GM12878 (cell line): ENCODE results near the gene VAC14. TPM values are rescaled to one million over a fixed set of nuclear protein-coding genes. Genes with fewer than 3 reads are reported as not detected.

ENCODE experiments used
- ATAC-seq: fragments of 200-7000 bp; cut with Tn5 transposase; 3 replicates; pipeline ENCODE4 v1.9.1; 2020; ENCODE audit warnings: mild to moderate bottlenecking, moderate library complexity
- BruUV-seq: library from RNA; stranded (reverse); fragments of 400-500 nt; replicated peaks from 2 replicates; lab custom pipeline; 2021; lab: Mats Ljungman, UMichigan
- CTCF ChIA-PET: fragments of 300-600 bp; sonication (Branson Sonifier 250); formaldehyde crosslinking; extraction: SDS; loops from one replicate; lab custom pipeline; 2021; ENCODE audit warnings: inconsistent platforms; lab: Yijun Ruan, JAX
- POLR2A ChIA-PET: fragments of 350-600 bp; formaldehyde crosslinking; extraction: SDS; loops from one replicate; lab custom pipeline; 2021; ENCODE audit warnings: inconsistent platforms; lab: Charles Lee
- RAD21 ChIA-PET: fragments of 300-600 bp; sonication (Branson Sonifier 250); formaldehyde crosslinking; loops from one replicate; lab custom pipeline; 2023; ENCODE audit warnings: antibody characterized with exemption; ENCODE audit not compliant: unreplicated experiment; lab: Charles Lee
- SMC1A ChIA-PET: fragments of 300-600 bp; sonication (Branson Sonifier 250); formaldehyde crosslinking; loops from one replicate; lab custom pipeline; 2023; ENCODE audit not compliant: unreplicated experiment, uncharacterized antibody; lab: Charles Lee
- DNase-seq: peaks from one replicate; pipeline ENCODE4 v3.0.0-alpha.2; 2011; ENCODE audit warnings: low read depth, low spot score
- FAIRE-seq: peaks from 3 replicates; lab custom pipeline; 2011; peaks lifted over from hg19 to GRCh38; lab: Jason Lieb, UNC
- H2AFZ ChIP-seq: 2 replicates; pipeline ENCODE4 v1.6.0; 2011; ENCODE audit warnings: low read depth, low read length, control low read depth; ENCODE audit not compliant: control insufficient read depth
- H3K27ac ChIP-seq: 2 replicates; pipeline ENCODE4 v1.5.1; 2011; ENCODE audit warnings: control low read depth; ENCODE audit not compliant: control insufficient read depth, insufficient read depth
- H3K27me3 ChIP-seq, 2 experiments: replicated peaks in 1 of 2; 2 replicates each; pipeline versions ENCODE4 v1.6.0 to v1.6.1; 2011; ENCODE audit warnings: low read length in 1 of 2; ENCODE audit not compliant: control insufficient read depth in 2 of 2, insufficient read depth in 2 of 2
- H3K36me3 ChIP-seq, 2 experiments: 2 replicates each; pipeline ENCODE4 v1.5.1; 2011; ENCODE audit warnings: low read length in 1 of 2; ENCODE audit not compliant: control insufficient read depth in 2 of 2, insufficient read depth in 2 of 2
- H3K4me1 ChIP-seq: 2 replicates; pipeline ENCODE4 v1.6.1; 2011; ENCODE audit warnings: mild to moderate bottlenecking, low read length, moderate library complexity, mixed read lengths; ENCODE audit not compliant: control insufficient read depth, insufficient read depth
- H3K4me2 ChIP-seq: 2 replicates; pipeline ENCODE4 v1.6.0; 2011; ENCODE audit warnings: control low read depth; ENCODE audit not compliant: control insufficient read depth, insufficient read depth
- H3K4me3 ChIP-seq: fragments of 200-600 bp; sonication (generic); 2 replicates; pipeline ENCODE4 v1.5.1; 2016
- H3K79me2 ChIP-seq: 2 replicates; pipeline ENCODE4 v1.6.0; 2011; ENCODE audit warnings: low read length; ENCODE audit not compliant: control insufficient read depth, insufficient read depth
- H3K9ac ChIP-seq: 2 replicates; pipeline ENCODE4 v1.8.0; 2011; ENCODE audit warnings: low read length, control low read depth, mixed read lengths; ENCODE audit not compliant: control insufficient read depth, insufficient read depth
- H3K9me3 ChIP-seq: replicated peaks from 3 replicates; pipeline ENCODE4 v1.5.1; 2011; ENCODE audit warnings: mild to moderate bottlenecking, low read length; ENCODE audit not compliant: control insufficient read depth, insufficient read depth
- H4K20me1 ChIP-seq: 2 replicates; pipeline ENCODE4 v1.6.0; 2011; ENCODE audit not compliant: control insufficient read depth, insufficient read depth
- ASH2L ChIP-seq: fragments of 300-600, 200-600 bp; sonication (generic); IDR thresholded peaks from 2 replicates; pipeline ENCODE4 v1.6.1; 2017; ENCODE audit warnings: low read depth, mild to moderate bottlenecking, borderline replicate concordance
- FOS ChIP-seq: IDR thresholded peaks from 3 replicates; pipeline ENCODE4 v1.6.1; 2011; ENCODE audit warnings: borderline replicate concordance; ENCODE audit not compliant: insufficient read length; ENCODE audit errors: extremely low read depth
- KAT2A ChIP-seq: conservative IDR thresholded peaks from 2 replicates; pipeline ENCODE4 v1.6.1; 2011; ENCODE audit warnings: low read depth, low read length; ENCODE audit not compliant: control insufficient read depth
- MXI1 ChIP-seq: fragments of 150-350 bp; IDR thresholded peaks from 2 replicates; pipeline ENCODE4 v1.6.1; 2011; ENCODE audit warnings: low read depth, mild to moderate bottlenecking, inconsistent platforms, low read length, improper control_type of control experiment
- MYC ChIP-seq: IDR thresholded peaks from 2 replicates; pipeline ENCODE4 v1.6.1; 2011; ENCODE audit warnings: mild to moderate bottlenecking, low read length, moderate library complexity, inconsistent platforms; ENCODE audit not compliant: insufficient read depth, insufficient replicate concordance, insufficient read length, severe bottlenecking
- NBN ChIP-seq: fragments of 450-650 bp; IDR thresholded peaks from 2 replicates; pipeline ENCODE4 v1.6.1; 2016
- PML ChIP-seq: IDR thresholded peaks from 2 replicates; pipeline ENCODE4 v1.6.1; 2012; ENCODE audit warnings: low read length, inconsistent platforms
- RAD21 ChIP-seq: IDR thresholded peaks from 2 replicates; pipeline ENCODE4 v1.6.1; 2011; ENCODE audit warnings: mild to moderate bottlenecking, low read depth, low read length, moderate library complexity; ENCODE audit not compliant: insufficient read depth
- SKIL ChIP-seq: fragments of 450-650 bp; IDR thresholded peaks from 2 replicates; pipeline ENCODE4 v1.6.1; 2017; ENCODE audit warnings: mild to moderate bottlenecking, low read depth, inconsistent platforms; ENCODE audit not compliant: poor library complexity, severe bottlenecking
- STAT3 ChIP-seq: IDR thresholded peaks from 2 replicates; pipeline ENCODE4 v1.6.1; 2011; ENCODE audit warnings: low read depth, low read length, improper control_type of control experiment
- USF2 ChIP-seq: IDR thresholded peaks from 2 replicates; pipeline ENCODE4 v1.6.1; 2011; ENCODE audit warnings: low read depth, low read length, improper control_type of control experiment, borderline replicate concordance
- YY1 ChIP-seq: IDR thresholded peaks from 2 replicates; pipeline ENCODE4 v1.6.1; 2011; ENCODE audit warnings: low read depth, mild to moderate bottlenecking, low read length
- WGBS: methylation state at CpG from one replicate; pipeline ENCODE4 v1.1.6; 2016; ENCODE audit warnings: low lambda C conversion rate; ENCODE audit not compliant: insufficient replicate concordance, insufficient coverage; ENCODE audit errors: missing lambda C conversion rate; 5-methylcytosine and 5-hydroxymethylcytosine counted together
- in situ Hi-C: fragments of 300-500 bp; cut with MboI; formaldehyde crosslinking; loops from 9 replicates; pipeline ENCODE4 v1.14.3; 2018; ENCODE audit warnings: mixed read lengths
- intact Hi-C: fragments of 100-400 bp; cut with micrococcal nuclease; formaldehyde crosslinking; loops from one replicate; pipeline ENCODE4 v1.14.2; 2022; ENCODE audit not compliant: unreplicated experiment
- polyA plus RNA-seq, 11 experiments: library from polyadenylated mRNA; depleted of rRNA in 4 of 11; unstranded in 6 of 11; stranded (reverse) in 5 of 11; fragments of >200 nt; fragmentation: Nextera tagmentation in 4 of 11; fragmentation: Illumina TruSeq in 1 of 11; extraction: Ambion mirVana in 4 of 11; extraction: Trizol in 1 of 11; gene quantifications; 1 replicate in 1 of 11; 2 replicates in 10 of 11; pipeline versions ENCODE4 v1.2.1 to v1.2.3, GENCODE V29; 2011 to 2016; ENCODE audit warnings: inconsistent platforms in 2 of 11, missing spikeins in 2 of 11, low read depth in 1 of 11
- total RNA-seq, 4 experiments: library from RNA; depleted of rRNA in 3 of 4; stranded (reverse); fragments of >200 nt in 3 of 4; fragmentation: Illumina TruSeq in 1 of 4; extraction: Trizol in 1 of 4; gene quantifications; 2 replicates each; pipeline versions ENCODE4 v1.2.1 to v1.2.3, GENCODE V29; 2013 to 2021

The VAC14 gene
- total and polyA plus RNA-seq, 10 of the 15 experiments (the other 5 are each of a cell fraction or from before 2014, with no cell fraction given), result 1.3 to 45.5 (median 25.5) TPM

- no peak overlapping the region for H3K4me3 ChIP-seq
- no TSS peak for BruUV-seq
- DNase-seq, result no peak
- no peak for ATAC-seq
- ChIA-PET RAD21 (no interaction called here), CTCF (no interaction called here), SMC1A (no interaction called here)
- H3K79me2 ChIP-seq, result no peaks in the 10 kb centered on the region
- H3K4me1 ChIP-seq, result no peaks in the 10 kb centered on the region
- no peaks in the 10 kb centered on the region for H3K36me3 ChIP-seq
- H3K9ac ChIP-seq, result no peak overlapping the region
- no peak for FAIRE-seq
- H3K9me3 ChIP-seq, result no peaks in the 10 kb centered on the region
- in situ Hi-C loops, result no loop called here
- H3K4me2 ChIP-seq, result no peak overlapping the region
- no peak overlapping the region for H2AFZ ChIP-seq
- no peaks in the 10 kb centered on the region for H3K27me3 ChIP-seq
- no peak for TF ChIP-seq FOS
- no peak for TF ChIP-seq MYC
- TF ChIP-seq, all 136 proteins: peak for 0
- POLR2A ChIA-PET, result no interaction called here
- 71% methylated on average over 38 of the region's 39 CpGs for WGBS
- H3K27ac ChIP-seq, result no peak overlapping the region
- no peaks in the 10 kb centered on the region for H4K20me1 ChIP-seq
- intact Hi-C loops, result no loop called here
These were observed 136.4 kb downstream of the VAC14 start for GRCh38 chr16:70664325-70665112.

GRCh38 chr16:70663524-70664324 is 137.2 kb downstream of the VAC14 start:
- H3K4me1 ChIP-seq, result no peaks in the 10 kb centered on the region
- H3K27ac ChIP-seq, result no peak overlapping the region
- no peak overlapping the region for H3K4me2 ChIP-seq
- in situ Hi-C loops, result no loop called here
- H3K36me3 ChIP-seq, result no peaks in the 10 kb centered on the region
- BruUV-seq, result no TSS peak
- no peaks in the 10 kb centered on the region for H3K79me2 ChIP-seq
- RAD21 ChIA-PET, result no interaction called here
- ATAC-seq, result no peak
- H3K27me3 ChIP-seq, result no peaks in the 10 kb centered on the region
- WGBS, result 84% methylated on average over 47 of the region's 56 CpGs
- POLR2A ChIA-PET, result no interaction called here
- CTCF ChIA-PET, result no interaction called here
- FAIRE-seq, result no peak
- no peak for DNase-seq
- H2AFZ ChIP-seq, result no peak overlapping the region
- no peaks in the 10 kb centered on the region for H3K9me3 ChIP-seq
- intact Hi-C loops, result no loop called here
- H3K9ac ChIP-seq, result no peak overlapping the region
- no peak overlapping the region for H3K4me3 ChIP-seq
- SMC1A ChIA-PET, result no interaction called here
- no peaks in the 10 kb centered on the region for H4K20me1 ChIP-seq
- TF ChIP-seq NBN (no peak), YY1 (no peak), ASH2L (no peak), SKIL (no peak), MXI1 (no peak), PML (no peak), USF2 (no peak), STAT3 (no peak), KAT2A (no peak), RAD21 (no peak)
